Central memory CD8-positive, alpha-beta T cell (primary cell): Measurements from ENCODE around the gene SLC24A3.

ENCODE experiments used
- ATAC-seq: fragments of 150-1000 bp; cut with Tn5 transposase; replicated peaks from 2 replicates; pipeline ENCODE4 v1.10.0; 2022; ENCODE audit warnings: mild to moderate bottlenecking, moderate FRiP score, moderate number of reproducible peaks; ENCODE audit not compliant: poor library complexity, severe bottlenecking; ENCODE audit errors: extremely low read depth
- DNase-seq, 2 donors: peaks; one replicate each; pipeline ENCODE4 v3.0.0; 2021; ENCODE audit warnings: low spot score in 2 of 2
- H3K27ac Mint-ChIP-seq: one replicate; pipeline ENCODE4 v1.8.0; 2022; ENCODE audit warnings: low read depth, mild to moderate bottlenecking, moderate library complexity, mixed read lengths
- H3K27me3 Mint-ChIP-seq: one replicate; pipeline ENCODE4 v1.8.0; 2022; ENCODE audit warnings: mixed read lengths
- H3K36me3 Mint-ChIP-seq: one replicate; pipeline ENCODE4 v1.8.0; 2022; ENCODE audit warnings: mild to moderate bottlenecking, moderate library complexity, mixed read lengths; ENCODE audit not compliant: insufficient read depth
- H3K4me1 Mint-ChIP-seq: one replicate; pipeline ENCODE4 v1.8.0; 2022; ENCODE audit warnings: mixed read lengths
- H3K4me3 Mint-ChIP-seq: one replicate; pipeline ENCODE4 v1.8.0; 2022; ENCODE audit warnings: mild to moderate bottlenecking, moderate library complexity, mixed read lengths
- H3K9me3 Mint-ChIP-seq: one replicate; pipeline ENCODE4 v1.8.0; 2022; ENCODE audit warnings: mixed read lengths

SLC24A3 gene

DNA sequence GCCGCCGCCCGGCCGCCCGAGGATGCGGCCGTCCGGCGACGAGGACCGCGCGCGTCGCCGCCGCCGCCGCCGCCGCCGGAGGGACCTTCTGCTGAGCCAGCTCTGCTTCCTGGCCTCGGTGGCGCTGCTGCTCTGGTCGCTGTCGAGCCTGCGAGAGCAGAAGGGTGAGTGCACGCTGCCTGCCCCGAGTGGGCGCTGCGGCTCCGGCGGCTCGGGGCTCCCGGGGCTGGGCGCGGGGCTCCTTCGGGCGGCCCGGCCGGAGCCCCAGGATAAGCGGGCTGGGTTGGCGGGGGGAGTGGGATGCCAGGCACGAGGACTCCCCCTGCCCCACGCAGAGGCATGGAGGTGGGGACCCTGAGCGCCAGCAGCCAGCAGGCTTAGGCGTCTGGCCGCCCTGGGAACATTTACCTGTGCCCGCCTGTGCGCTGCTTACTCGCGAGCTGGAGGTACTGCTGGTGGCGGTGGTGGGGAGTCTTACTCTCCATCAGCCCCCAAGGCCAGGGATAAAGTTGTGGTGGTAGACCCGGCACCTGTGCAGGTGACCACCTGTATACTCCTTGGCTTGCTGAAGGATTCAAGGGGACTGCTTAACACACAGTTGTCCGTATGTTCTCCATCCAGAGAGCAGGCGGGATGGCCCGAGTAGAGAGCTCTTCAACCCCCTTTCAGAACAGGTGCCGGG lies 520 bp downstream of the SLC24A3 start:
- DNase-seq = no peak

DNA sequence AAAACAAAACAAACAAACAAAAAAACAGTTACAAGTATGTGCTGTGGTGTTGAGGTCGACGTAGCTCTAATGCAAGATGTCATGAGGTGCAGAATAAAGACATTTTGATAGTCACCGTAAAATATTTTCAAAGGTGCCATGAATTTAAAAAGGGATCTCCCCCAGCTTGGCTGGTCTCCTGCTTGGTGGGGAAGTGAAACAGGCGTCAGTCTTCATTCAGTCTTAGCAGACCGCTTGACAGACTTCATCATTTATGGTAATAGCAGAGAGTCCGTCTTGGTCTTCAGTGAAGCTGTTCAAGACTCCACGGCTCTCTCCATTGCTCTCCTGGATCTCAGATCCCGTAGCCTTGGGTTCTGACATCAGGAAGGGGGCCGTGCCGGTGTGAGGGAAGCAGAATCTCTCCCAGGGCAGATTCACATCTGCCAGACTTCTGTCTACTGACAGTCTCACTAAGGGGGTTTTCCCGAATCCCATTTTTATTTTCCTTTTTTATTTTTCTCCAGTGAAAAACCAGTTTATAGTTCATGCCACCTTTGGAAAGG lies 1.6 kb downstream of the SLC24A3 start:
- H3K4me1 Mint-ChIP-seq = no peaks in the 10 kb centered on the region
- DNase-seq (no peak), ATAC-seq (no peak)
- no peak overlapping the region for H3K4me3 Mint-ChIP-seq
- H3K36me3 Mint-ChIP-seq = no peaks in the 10 kb centered on the region
- no peak overlapping the region for H3K27ac Mint-ChIP-seq
- peaks cover 55% of the 10 kb centered on the region for H3K27me3 Mint-ChIP-seq
- no peaks in the 10 kb centered on the region for H3K9me3 Mint-ChIP-seq

More for the DNA sequence above, 520 bp downstream of the SLC24A3 start:
- no peak overlapping the region for H3K27ac Mint-ChIP-seq
- peak; percentile 39 for ATAC-seq
- H3K4me1 Mint-ChIP-seq = no peaks in the 10 kb centered on the region
- no peaks in the 10 kb centered on the region for H3K9me3 Mint-ChIP-seq
- H3K27me3 Mint-ChIP-seq = peaks cover 62% of the 10 kb centered on the region
- H3K36me3 Mint-ChIP-seq = no peaks in the 10 kb centered on the region
- H3K4me3 Mint-ChIP-seq = no peak overlapping the region

- Mint-ChIP-seq H3K4me1 (no peaks in the 10 kb centered on the region), H3K27me3 (peaks cover 36% of the 10 kb centered on the region), H3K36me3 (no peaks in the 10 kb centered on the region), H3K9me3 (no peaks in the 10 kb centered on the region), H3K27ac (no peak overlapping the region), H3K4me3 (no peak overlapping the region)
- ATAC-seq (no peak), DNase-seq (no peak)
Observed at GRCh38 chr20:19218411-19218810, 6.0 kb downstream of the SLC24A3 start.

DNA sequence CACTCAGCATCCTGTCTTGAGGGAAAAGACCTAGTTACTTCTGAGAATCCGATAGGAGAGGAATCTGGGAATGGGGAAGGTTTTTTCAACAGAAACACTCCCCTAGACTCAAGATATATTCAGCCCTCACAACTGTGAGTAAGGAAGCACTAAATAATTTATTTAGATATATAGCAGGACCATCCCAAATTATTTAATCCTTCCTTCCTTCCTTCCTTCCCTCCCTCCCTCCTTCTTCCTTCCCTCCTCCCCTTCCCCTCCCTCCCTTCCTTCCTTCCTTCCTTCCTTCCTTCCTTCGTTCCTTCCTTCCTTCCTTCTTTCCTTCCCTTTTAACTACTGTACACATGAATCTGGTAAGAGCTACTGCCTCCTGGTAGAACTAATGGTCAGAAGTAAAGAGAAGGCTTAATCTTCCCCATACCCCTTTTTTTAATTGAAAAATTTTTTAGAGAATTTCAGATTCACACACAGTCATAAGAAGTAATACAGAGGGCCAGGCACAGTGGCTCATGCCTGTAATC lies 10.1 kb downstream of the SLC24A3 start:
- Mint-ChIP-seq H3K9me3 (no peaks in the 10 kb centered on the region), H3K4me3 (no peak overlapping the region), H3K36me3 (no peaks in the 10 kb centered on the region), H3K27ac (no peak overlapping the region), H3K27me3 (peaks cover 10% of the 10 kb centered on the region), H3K4me1 (no peaks in the 10 kb centered on the region)
- ATAC-seq (no peak), DNase-seq (no peak)

GRCh38 chr20:19223640-19224039 lies 11.2 kb downstream of the SLC24A3 start:
- DNase-seq = no peak
- H3K4me1 Mint-ChIP-seq = no peaks in the 10 kb centered on the region
- no peak overlapping the region for H3K4me3 Mint-ChIP-seq
- H3K27ac Mint-ChIP-seq = no peak overlapping the region
- peaks cover 10% of the 10 kb centered on the region for H3K27me3 Mint-ChIP-seq
- ATAC-seq = no peak
- H3K9me3 Mint-ChIP-seq = no peaks in the 10 kb centered on the region
- no peaks in the 10 kb centered on the region for H3K36me3 Mint-ChIP-seq

GRCh38 chr20:19231359-19232035 lies 19.1 kb downstream of the SLC24A3 start:
- Mint-ChIP-seq H3K27ac (no peak overlapping the region), H3K4me1 (no peaks in the 10 kb centered on the region), H3K4me3 (no peak overlapping the region), H3K36me3 (no peaks in the 10 kb centered on the region), H3K9me3 (peaks cover 5% of the 10 kb centered on the region), H3K27me3 (peaks cover 10% of the 10 kb centered on the region)
- DNase-seq (no peak), ATAC-seq (no peak)

DNA sequence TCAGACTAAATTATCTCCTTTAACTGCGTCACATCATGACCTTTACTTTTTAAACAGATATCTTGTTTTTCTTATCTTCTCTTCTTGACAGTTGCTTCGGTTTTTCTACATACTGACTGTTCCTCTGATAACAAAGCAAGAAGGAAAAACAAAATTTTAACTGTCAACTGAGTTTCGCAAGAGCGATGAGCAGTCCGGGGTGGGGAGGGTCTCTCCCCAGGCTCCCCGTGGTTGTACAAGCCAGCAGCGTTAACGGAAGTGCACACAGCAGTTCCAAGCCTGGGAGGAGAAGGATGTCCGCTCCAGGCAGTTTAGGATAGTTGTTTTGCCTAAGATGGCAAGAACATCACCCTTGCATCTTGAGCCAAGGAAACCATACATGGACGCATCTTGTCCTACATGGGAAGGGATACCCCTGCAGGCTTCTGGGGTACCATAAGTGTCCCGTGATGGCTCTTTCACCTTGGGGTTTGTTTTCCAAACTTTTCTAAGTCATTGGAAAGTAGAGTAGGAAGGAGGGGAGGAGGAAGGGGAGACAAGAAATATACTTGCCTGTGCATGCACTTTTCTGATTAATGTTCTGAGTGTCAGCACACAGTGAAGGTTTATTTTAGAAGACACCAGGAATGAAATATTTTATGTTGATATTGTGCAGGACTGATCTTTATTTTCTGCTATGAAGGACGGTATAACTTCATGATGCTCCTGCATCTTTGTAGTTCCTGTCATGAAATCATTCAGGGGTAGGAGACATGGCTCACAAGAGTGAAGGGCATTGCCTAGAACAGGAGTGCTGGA lies 20.8 kb downstream of the SLC24A3 start:
- H3K36me3 Mint-ChIP-seq = no peaks in the 10 kb centered on the region
- H3K4me3 Mint-ChIP-seq = no peak overlapping the region
- DNase-seq = no peak
- peaks cover 10% of the 10 kb centered on the region for H3K27me3 Mint-ChIP-seq
- ATAC-seq = no peak
- H3K4me1 Mint-ChIP-seq = no peaks in the 10 kb centered on the region
- no peak overlapping the region for H3K27ac Mint-ChIP-seq
- H3K9me3 Mint-ChIP-seq = peaks cover 5% of the 10 kb centered on the region

GRCh38 chr20:19236371-19237055 lies 24.1 kb downstream of the SLC24A3 start:
- no peak for DNase-seq
- Mint-ChIP-seq H3K4me1 (no peaks in the 10 kb centered on the region), H3K27me3 (peaks cover 10% of the 10 kb centered on the region), H3K27ac (no peak overlapping the region), H3K9me3 (no peaks in the 10 kb centered on the region), H3K4me3 (no peak overlapping the region), H3K36me3 (no peaks in the 10 kb centered on the region)
- ATAC-seq = no peak

- H3K27ac Mint-ChIP-seq = no peak overlapping the region
- DNase-seq (no peak), ATAC-seq (no peak)
- no peaks in the 10 kb centered on the region for H3K36me3 Mint-ChIP-seq
- no peaks in the 10 kb centered on the region for H3K27me3 Mint-ChIP-seq
- H3K4me3 Mint-ChIP-seq = no peak overlapping the region
- H3K4me1 Mint-ChIP-seq = no peaks in the 10 kb centered on the region
- no peaks in the 10 kb centered on the region for H3K9me3 Mint-ChIP-seq
Observed at GRCh38 chr20:19241440-19241839, 29.0 kb downstream of the SLC24A3 start.

DNA sequence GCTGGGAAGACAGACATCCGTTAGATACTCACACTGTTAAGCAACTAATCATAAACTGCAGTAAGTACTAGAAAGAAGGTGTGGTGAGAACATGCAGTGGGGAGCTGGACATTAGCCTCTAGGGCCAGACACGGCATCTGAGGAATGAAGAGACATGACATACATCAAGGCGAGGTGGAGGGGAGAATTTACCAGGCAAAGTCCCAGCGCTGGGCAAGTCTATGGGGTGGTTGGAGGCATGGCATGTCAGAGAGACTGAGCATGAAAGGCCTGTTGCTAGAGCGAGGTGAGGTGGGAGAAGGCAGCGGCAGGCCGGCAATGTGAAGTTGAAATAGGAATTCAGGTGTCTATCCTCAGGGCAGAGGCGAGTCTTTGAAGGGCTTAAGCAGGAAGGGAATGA lies 31.8 kb downstream of the SLC24A3 start:
- ATAC-seq = no peak
- no peak for DNase-seq
- Mint-ChIP-seq H3K36me3 (no peaks in the 10 kb centered on the region), H3K4me3 (no peak overlapping the region), H3K27me3 (no peaks in the 10 kb centered on the region), H3K9me3 (peaks cover 4% of the 10 kb centered on the region), H3K27ac (no peak overlapping the region), H3K4me1 (no peaks in the 10 kb centered on the region)

- Mint-ChIP-seq H3K4me3 (no peak overlapping the region), H3K9me3 (peaks cover 4% of the 10 kb centered on the region), H3K27me3 (no peaks in the 10 kb centered on the region), H3K36me3 (peaks cover 2% of the 10 kb centered on the region), H3K4me1 (no peaks in the 10 kb centered on the region), H3K27ac (no peak overlapping the region)
- DNase-seq = no peak
- ATAC-seq = no peak
Observed at GRCh38 chr20:19249106-19249879, 36.9 kb downstream of the SLC24A3 start.
